ENCODE data around the gene MRO. TPM values are rescaled to one million over a fixed set of nuclear protein-coding genes. Genes with fewer than 3 reads are reported as not detected.

MRO gene
- total and polyA plus RNA-seq, 8 donors, result 0.13 to 2.0 (median 1.3) TPM; not detected in 3

- no peak overlapping the region for H3K27ac ChIP-seq
- H3K27me3 ChIP-seq, result no peaks in the 10 kb centered on the region
- no peak for TF ChIP-seq EP300 (IDR thresholded peaks at IDR 0.05)
- WGBS, 5 donors, result 54 to 62% (median 54%) methylated on average over 4 of the region's 4 CpGs
- intact Hi-C loops (cut with DNase I; ENCODE audit: low total_unique reads), result no loop called here
- no peak overlapping the region for H3K4me3 ChIP-seq
- no peaks in the 10 kb centered on the region for H3K9me3 ChIP-seq
- no peaks in the 10 kb centered on the region for H3K36me3 ChIP-seq
- no peak for DNase-seq
- H3K4me1 ChIP-seq, result peaks cover 0 to 16% (median 11%) of the 10 kb centered on the region in 4 donors
These were observed 28.0 kb downstream of the MRO start for GRCh38 chr18:50791599-50792438.

- Histone ChIP-seq H3K36me3 (no peaks in the 10 kb centered on the region), H3K4me1 (peaks cover 0 to 16% (median 7%) of the 10 kb centered on the region in 4 donors), H3K27ac (no peak overlapping the region), H3K4me3 (no peak overlapping the region), H3K9me3 (no peaks in the 10 kb centered on the region), H3K27me3 (no peaks in the 10 kb centered on the region)
- 61 to 84% (median 78%) methylated on average over 3 of the region's 3 CpGs for WGBS, 5 donors
- TF ChIP-seq EP300 (IDR thresholded peaks at IDR 0.05) (no peak), POLR2AphosphoS5 (IDR thresholded peaks at IDR 0.05) (no peak), CTCF (IDR thresholded peaks at IDR 0.05) (no peak), POLR2A (IDR thresholded peaks at IDR 0.05) (no peak)
- no peak for DNase-seq
- intact Hi-C loops (cut with DNase I; ENCODE audit: low total_unique reads), result no loop called here
These were observed 28.9 kb downstream of the MRO start for GRCh38 chr18:50790948-50791347.

DNA sequence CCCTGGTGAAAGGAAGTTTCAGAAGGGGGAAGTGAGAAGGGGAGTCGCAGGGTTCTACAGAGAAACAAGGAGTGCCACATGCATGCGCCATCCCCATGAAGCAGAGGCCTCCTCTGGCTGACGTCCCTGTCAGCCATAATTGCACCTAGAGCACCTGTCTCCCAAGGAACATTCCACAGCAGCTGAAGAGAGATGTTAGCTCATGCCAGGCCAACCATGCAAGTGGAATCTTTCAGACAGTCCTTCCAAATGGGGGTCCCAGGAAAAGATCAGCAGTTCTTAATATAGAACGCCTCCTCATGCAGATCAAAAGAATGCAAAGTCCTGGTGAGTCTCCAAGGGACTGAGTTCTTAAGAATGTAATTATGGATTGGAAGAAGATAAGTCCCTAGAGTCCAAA lies 29.6 kb downstream of the MRO start:
- H3K27me3 ChIP-seq, result no peaks in the 10 kb centered on the region
- H3K36me3 ChIP-seq, result no peaks in the 10 kb centered on the region
- no peak overlapping the region for H3K4me3 ChIP-seq
- H3K4me1 ChIP-seq, result peaks cover 0 to 16% (median 7%) of the 10 kb centered on the region in 4 donors
- no peak overlapping the region for H3K27ac ChIP-seq
- 71 to 94% (median 87%) methylated on average over 4 of the region's 4 CpGs for WGBS, 5 donors
- intact Hi-C loops (cut with DNase I; ENCODE audit: low total_unique reads), result no loop called here
- H3K9me3 ChIP-seq, result no peaks in the 10 kb centered on the region
- TF ChIP-seq EP300 (IDR thresholded peaks at IDR 0.05), result no peak
- TF ChIP-seq POLR2AphosphoS5 (IDR thresholded peaks at IDR 0.05), result no peak
- no peak for TF ChIP-seq CTCF (IDR thresholded peaks at IDR 0.05)
- no peak for TF ChIP-seq POLR2A (IDR thresholded peaks at IDR 0.05)
- no peak for DNase-seq

- no peak for DNase-seq
- no peak for TF ChIP-seq POLR2AphosphoS5 (IDR thresholded peaks at IDR 0.05)
- no peak for TF ChIP-seq CTCF (IDR thresholded peaks at IDR 0.05)
- no peak for TF ChIP-seq POLR2A (IDR thresholded peaks at IDR 0.05)
- TF ChIP-seq EP300 (IDR thresholded peaks at IDR 0.05), result no peak
- intact Hi-C loops (cut with DNase I; ENCODE audit: low total_unique reads), result no loop called here
- H3K4me1 ChIP-seq, result peaks cover 0 to 2% (median under 1%) of the 10 kb centered on the region in 4 donors
- no peak overlapping the region for H3K27ac ChIP-seq
- H3K4me3 ChIP-seq, result no peak overlapping the region
- H3K9me3 ChIP-seq, result no peaks in the 10 kb centered on the region
- no peaks in the 10 kb centered on the region for H3K27me3 ChIP-seq
- H3K36me3 ChIP-seq, result no peaks in the 10 kb centered on the region
- WGBS, 5 donors, result 69 to 94% (median 73%) methylated on average over 6 of the region's 6 CpGs
These were observed 31.5 kb downstream of the MRO start for GRCh38 chr18:50788284-50788683.

- no peaks in the 10 kb centered on the region for H3K9me3 ChIP-seq
- TF ChIP-seq POLR2AphosphoS5 (IDR thresholded peaks at IDR 0.05), result no peak
- no peak for TF ChIP-seq CTCF (IDR thresholded peaks at IDR 0.05)
- TF ChIP-seq EP300 (IDR thresholded peaks at IDR 0.05), result no peak
- TF ChIP-seq POLR2A (IDR thresholded peaks at IDR 0.05), result no peak
- no peak overlapping the region for H3K27ac ChIP-seq
- H3K4me3 ChIP-seq, result no peak overlapping the region
- no peak for DNase-seq
- no peaks in the 10 kb centered on the region for H3K36me3 ChIP-seq
- H3K27me3 ChIP-seq, result no peaks in the 10 kb centered on the region
- WGBS, 5 donors, result 85 to 93% (median 87%) methylated on average over 3 of the region's 3 CpGs
- intact Hi-C loops (cut with DNase I; ENCODE audit: low total_unique reads), result no loop called here
- H3K4me1 ChIP-seq, result no peaks in the 10 kb centered on the region
These were observed 33.0 kb downstream of the MRO start for GRCh38 chr18:50786864-50787263.
